ENCODE measurements around the gene LRRC74A.

Gene LRRC74A

GRCh38 chr14:76884394-76884793, 58.2 kb downstream of the LRRC74A start:
- no peak for TF ChIP-seq EZH2phosphoT487 (IDR thresholded peaks at IDR 0.05; ENCODE audit: low read depth)
- no peak for TF ChIP-seq CTCF (IDR thresholded peaks at IDR 0.05; ENCODE audit: low read depth, low read length)
- Histone ChIP-seq H2AFZ (ENCODE audit: low read depth, low read length) (no peak overlapping the region), H3K4me1 (ENCODE audit: low read length) (no peaks in the 10 kb centered on the region), H3K9ac (ENCODE audit: low read length) (no peak overlapping the region), H3K4me3 (ENCODE audit: low read length) (no peak overlapping the region), H3K4me2 (ENCODE audit: low read length) (no peak overlapping the region), H3K27ac (ENCODE audit: low read length) (no peak overlapping the region), H3K79me2 (ENCODE audit: low read length) (no peaks in the 10 kb centered on the region), H3K36me3 (replicated peaks; ENCODE audit: low read depth, low read length) (no peaks in the 10 kb centered on the region), H3K27me3 (ENCODE audit: low read depth, low read length) (peaks cover 19% of the 10 kb centered on the region), H3K9me3 (ENCODE audit: insufficient read depth, low read length) (no peaks in the 10 kb centered on the region), H4K20me1 (ENCODE audit: insufficient read depth, low read length) (no peaks in the 10 kb centered on the region)

- Histone ChIP-seq H3K9me3 (ENCODE audit: insufficient read depth, low read length) (no peaks in the 10 kb centered on the region), H3K36me3 (replicated peaks; ENCODE audit: low read depth, low read length) (no peaks in the 10 kb centered on the region), H4K20me1 (ENCODE audit: insufficient read depth, low read length) (no peaks in the 10 kb centered on the region), H3K27me3 (ENCODE audit: low read depth, low read length) (peaks cover 19% of the 10 kb centered on the region), H3K79me2 (ENCODE audit: low read length) (no peaks in the 10 kb centered on the region), H3K9ac (ENCODE audit: low read length) (no peak overlapping the region), H3K27ac (ENCODE audit: low read length) (no peak overlapping the region), H3K4me3 (ENCODE audit: low read length) (no peak overlapping the region), H3K4me1 (ENCODE audit: low read length) (no peaks in the 10 kb centered on the region), H2AFZ (ENCODE audit: low read depth, low read length) (no peak overlapping the region), H3K4me2 (ENCODE audit: low read length) (no peak overlapping the region)
- no peak for TF ChIP-seq EZH2phosphoT487 (IDR thresholded peaks at IDR 0.05; ENCODE audit: low read depth)
- no peak for TF ChIP-seq CTCF (IDR thresholded peaks at IDR 0.05; ENCODE audit: low read depth, low read length)
Measured at GRCh38 chr14:76884853-76885276, 58.7 kb downstream of the LRRC74A start.

- Histone ChIP-seq H2AFZ (ENCODE audit: low read depth, low read length) (no peak overlapping the region), H3K27me3 (ENCODE audit: low read depth, low read length) (peaks cover 19% of the 10 kb centered on the region), H3K4me1 (ENCODE audit: low read length) (no peaks in the 10 kb centered on the region), H3K79me2 (ENCODE audit: low read length) (no peaks in the 10 kb centered on the region), H4K20me1 (ENCODE audit: insufficient read depth, low read length) (no peaks in the 10 kb centered on the region), H3K4me3 (ENCODE audit: low read length) (no peak overlapping the region), H3K27ac (ENCODE audit: low read length) (no peak overlapping the region), H3K4me2 (ENCODE audit: low read length) (no peak overlapping the region), H3K36me3 (replicated peaks; ENCODE audit: low read depth, low read length) (no peaks in the 10 kb centered on the region), H3K9me3 (ENCODE audit: insufficient read depth, low read length) (no peaks in the 10 kb centered on the region), H3K9ac (ENCODE audit: low read length) (no peak overlapping the region)
- TF ChIP-seq CTCF (IDR thresholded peaks at IDR 0.05; ENCODE audit: low read depth, low read length), result no peak
Measured at GRCh38 chr14:76887191-76887590, 61.0 kb downstream of the LRRC74A start.

GRCh38 chr14:76891391-76891790, 65.2 kb downstream of the LRRC74A start:
- TF ChIP-seq CTCF (IDR thresholded peaks at IDR 0.05; ENCODE audit: low read depth, low read length), result no peak
- Histone ChIP-seq H2AFZ (ENCODE audit: low read depth, low read length) (no peak overlapping the region), H3K27ac (ENCODE audit: low read length) (no peak overlapping the region), H4K20me1 (ENCODE audit: insufficient read depth, low read length) (no peaks in the 10 kb centered on the region), H3K79me2 (ENCODE audit: low read length) (no peaks in the 10 kb centered on the region), H3K9ac (ENCODE audit: low read length) (no peak overlapping the region), H3K4me2 (ENCODE audit: low read length) (no peak overlapping the region), H3K4me1 (ENCODE audit: low read length) (no peaks in the 10 kb centered on the region), H3K9me3 (ENCODE audit: insufficient read depth, low read length) (0 out of 2 replicates have a peak, but pooled peaks cover 2% of the 10 kb centered on the region), H3K27me3 (ENCODE audit: low read depth, low read length) (peaks cover 19% of the 10 kb centered on the region), H3K36me3 (replicated peaks; ENCODE audit: low read depth, low read length) (no peaks in the 10 kb centered on the region), H3K4me3 (ENCODE audit: low read length) (no peak overlapping the region)

Measured in OCI-LY3 (cell line).